Activated naive CD8-positive, alpha-beta T cell treated with anti-CD3 and anti-CD28 coated beads for 36 hours (primary cell): ENCODE results near the gene ST3GAL4. TPM values are rescaled to one million over a fixed set of nuclear protein-coding genes. Genes with fewer than 3 reads are reported as not detected.
"Not testable (repeated sequence)": the region's sequence is repeated elsewhere in the genome, so short reads cannot be mapped to it uniquely, and the experiment has no call there.

Experiments used
- DNase-seq: peaks from one replicate; pipeline ENCODE4 v3.0.0; 2021
- H3K27ac Mint-ChIP-seq: one replicate; pipeline ENCODE4 v1.8.0; 2022; ENCODE audit warnings: mild to moderate bottlenecking, moderate library complexity, mixed read lengths
- H3K27me3 Mint-ChIP-seq: one replicate; pipeline ENCODE4 v1.8.0; 2022; ENCODE audit warnings: mild to moderate bottlenecking, mixed read lengths
- H3K36me3 Mint-ChIP-seq: one replicate; pipeline ENCODE4 v1.8.0; 2021; ENCODE audit warnings: mild to moderate bottlenecking, mixed read lengths
- H3K4me1 Mint-ChIP-seq: one replicate; pipeline ENCODE4 v1.8.0; 2021; ENCODE audit warnings: mixed read lengths
- H3K4me3 Mint-ChIP-seq: one replicate; pipeline ENCODE4 v1.8.0; 2022; ENCODE audit warnings: mild to moderate bottlenecking, moderate library complexity, mixed read lengths
- H3K9me3 Mint-ChIP-seq: one replicate; pipeline ENCODE4 v1.8.0; 2022; ENCODE audit warnings: mixed read lengths
- total RNA-seq, 2 experiments: library from RNA; stranded (reverse); gene quantifications; one replicate each; pipeline ENCODE4 v1.2.3, GENCODE V29; 2021

The ST3GAL4 gene
- total RNA-seq, 2 experiments from 2014 or later: 10.6 to 11.8 TPM

DNA sequence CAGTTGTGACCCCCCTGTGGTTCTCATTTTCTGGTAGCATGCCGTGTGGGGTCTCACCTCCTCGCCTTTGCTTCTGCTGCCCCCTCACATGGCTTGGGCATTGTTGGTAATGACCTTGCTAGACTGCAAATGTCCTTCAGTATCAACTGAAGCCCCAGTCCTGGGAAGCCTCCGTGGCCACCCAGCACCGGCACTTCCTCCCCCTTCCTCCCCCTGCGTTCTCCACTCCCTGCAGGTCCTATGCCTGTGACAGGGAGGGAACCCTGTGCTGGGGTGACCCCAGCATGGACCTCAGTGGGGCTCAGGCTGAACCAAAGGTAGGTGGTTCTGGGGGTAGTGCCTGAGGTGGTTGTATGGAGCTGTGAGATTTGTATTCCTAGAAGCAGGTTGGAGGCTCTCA is 5.9 kb downstream of the ST3GAL4 start:
- H3K4me1 Mint-ChIP-seq: peaks cover 4% of the 10 kb centered on the region
- H3K4me3 Mint-ChIP-seq: no peak overlapping the region
- no peak for DNase-seq
- H3K36me3 Mint-ChIP-seq: no peaks in the 10 kb centered on the region
- no peaks in the 10 kb centered on the region for H3K9me3 Mint-ChIP-seq
- H3K27me3 Mint-ChIP-seq: no peaks in the 10 kb centered on the region
- H3K27ac Mint-ChIP-seq: no peak overlapping the region

DNA sequence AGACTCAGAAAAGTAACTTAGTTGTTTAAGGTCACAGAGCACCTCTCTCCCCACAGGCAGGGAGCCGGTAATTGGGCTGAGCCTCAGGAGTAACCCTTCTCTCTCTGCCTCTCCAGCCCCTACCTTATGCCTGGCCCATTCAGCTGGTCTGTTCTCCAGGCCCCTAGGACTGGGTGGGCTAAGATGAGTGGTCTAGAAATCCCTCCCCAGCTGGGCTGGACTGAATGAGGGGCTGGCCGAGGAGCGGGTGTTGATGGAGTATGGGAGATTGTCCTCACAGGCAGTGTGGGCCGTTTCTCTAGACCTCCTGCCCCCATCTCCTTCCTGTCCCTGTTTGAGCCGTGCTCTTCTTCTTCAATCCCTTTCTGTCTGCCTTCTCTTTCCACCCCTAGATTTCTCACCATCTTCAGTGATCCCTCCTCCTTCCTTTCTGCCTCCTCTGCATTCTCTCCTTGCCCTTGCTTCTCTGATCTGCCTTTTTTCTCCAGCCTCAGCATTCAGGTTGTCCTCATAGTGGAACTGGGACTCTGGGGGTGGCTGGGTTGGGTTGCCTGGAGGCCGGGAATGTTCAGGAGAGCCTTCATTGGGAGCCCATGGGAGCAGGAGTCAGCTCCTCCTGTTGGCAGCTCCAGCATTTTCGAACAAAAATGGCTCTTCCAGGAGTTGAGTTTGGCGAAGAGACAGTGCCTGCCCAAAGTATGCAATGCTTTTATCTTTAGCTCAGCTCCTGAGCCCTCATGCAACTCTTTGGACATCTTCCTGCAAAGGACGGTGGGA is 7.6 kb downstream of the ST3GAL4 start:
- Mint-ChIP-seq H3K4me1 (peaks cover 4% of the 10 kb centered on the region), H3K9me3 (no peaks in the 10 kb centered on the region), H3K27me3 (no peaks in the 10 kb centered on the region), H3K36me3 (no peaks in the 10 kb centered on the region), H3K4me3 (no peak overlapping the region), H3K27ac (no peak overlapping the region)
- DNase-seq: no peak

DNA sequence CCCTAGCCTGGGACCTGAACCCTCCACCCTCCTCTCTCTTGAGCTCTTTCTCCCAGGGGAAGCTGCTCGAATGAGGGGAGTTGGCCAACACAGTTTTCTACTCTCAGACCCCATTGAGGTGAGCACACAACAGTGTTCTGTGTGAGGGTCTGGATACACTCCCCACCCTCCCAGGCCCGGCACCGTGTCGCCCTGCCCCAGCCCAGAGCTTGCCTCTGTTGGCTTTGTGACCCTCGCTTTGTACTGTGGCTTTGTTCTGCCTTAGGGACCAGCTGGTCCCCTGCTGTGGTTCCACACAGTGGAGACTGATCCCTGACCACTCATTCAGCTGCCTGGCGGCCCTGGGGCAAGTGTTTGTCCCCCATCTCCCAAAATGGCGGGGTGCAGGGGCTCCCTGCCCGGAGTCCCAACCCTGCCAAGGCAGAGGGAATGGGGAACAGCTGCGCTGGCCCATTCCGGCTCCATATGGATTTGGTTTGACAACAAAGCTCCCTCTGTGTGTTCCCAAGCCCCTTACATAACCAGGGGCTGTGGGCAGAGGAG is 8.3 kb downstream of the ST3GAL4 start:
- H3K27me3 Mint-ChIP-seq: no peaks in the 10 kb centered on the region
- DNase-seq: no peak
- H3K36me3 Mint-ChIP-seq: no peaks in the 10 kb centered on the region

DNA sequence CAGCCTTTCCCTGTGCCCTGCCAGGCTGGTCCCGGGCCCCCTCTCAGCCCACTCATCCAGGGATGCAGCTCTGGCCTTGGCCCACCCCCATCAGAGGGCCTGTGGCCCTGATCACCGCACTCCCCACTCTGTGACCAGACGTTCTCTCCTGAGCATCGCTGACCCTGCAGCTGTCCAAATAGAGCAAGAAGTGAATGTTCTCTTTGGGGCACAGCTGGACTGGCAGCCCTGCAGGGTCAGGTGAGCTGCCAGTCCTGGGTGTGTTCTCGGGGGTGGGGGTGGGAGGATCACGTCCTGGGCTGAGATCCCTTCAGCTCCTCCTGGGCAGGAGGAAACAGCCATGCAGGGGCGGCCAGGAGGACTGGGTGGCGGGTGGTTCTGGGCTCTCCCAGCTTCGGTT is 9.2 kb downstream of the ST3GAL4 start:
- H3K27ac Mint-ChIP-seq, H3K9me3 Mint-ChIP-seq, H3K4me1 Mint-ChIP-seq, DNase-seq, H3K27me3 Mint-ChIP-seq, H3K36me3 Mint-ChIP-seq, H3K4me3 Mint-ChIP-seq: not testable (repeated sequence)

More for the DNA sequence above, 8.3 kb downstream of the ST3GAL4 start:
- Mint-ChIP-seq H3K27ac (no peak overlapping the region), H3K9me3 (no peaks in the 10 kb centered on the region), H3K4me1 (peaks cover 4% of the 10 kb centered on the region), H3K4me3 (no peak overlapping the region)

GRCh38 chr11:126365508-126365907 is 10.0 kb downstream of the ST3GAL4 start:
- DNase-seq, H3K36me3 Mint-ChIP-seq, H3K27ac Mint-ChIP-seq, H3K4me3 Mint-ChIP-seq, H3K27me3 Mint-ChIP-seq, H3K4me1 Mint-ChIP-seq, H3K9me3 Mint-ChIP-seq: not testable (repeated sequence)

DNA sequence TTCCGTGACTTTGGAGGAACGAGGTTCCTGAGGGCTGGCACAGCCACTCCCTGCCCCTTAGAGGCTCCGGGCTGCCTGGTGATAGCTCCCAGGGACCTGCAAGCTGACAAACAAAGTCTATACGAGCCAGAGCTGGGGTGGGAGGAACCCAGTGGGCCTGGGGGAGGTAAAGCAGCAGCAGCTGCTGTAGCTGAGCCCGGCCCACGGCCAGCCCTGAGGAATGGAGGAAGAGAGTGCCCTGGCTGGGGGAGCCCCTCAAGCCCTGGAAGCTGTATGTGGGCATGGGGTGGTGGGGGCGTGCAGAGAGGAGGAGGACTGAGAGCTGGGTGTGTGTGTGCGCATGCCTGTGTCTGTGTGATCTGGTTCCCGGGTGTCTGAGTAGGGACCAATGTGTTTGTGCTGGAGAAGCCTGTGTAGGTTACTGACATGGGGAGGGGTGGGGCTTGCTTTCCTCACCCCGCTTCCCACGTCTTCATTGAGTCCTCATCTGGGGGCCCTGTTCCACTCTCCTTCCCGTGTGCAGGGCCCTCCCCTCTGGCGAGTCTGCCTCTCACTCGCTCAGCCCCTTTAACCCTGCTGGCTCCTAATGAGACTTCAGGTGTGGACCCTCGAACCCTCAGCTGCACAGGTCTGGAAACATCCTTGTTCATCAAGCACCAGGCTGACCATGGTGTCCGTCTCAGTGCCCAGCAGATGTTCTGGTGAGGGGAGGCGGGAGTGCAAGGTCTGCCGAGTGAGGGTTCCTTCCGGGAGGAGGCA is 10.8 kb downstream of the ST3GAL4 start:
- no peak for DNase-seq
- no peak overlapping the region for H3K27ac Mint-ChIP-seq
- H3K4me1 Mint-ChIP-seq: peaks cover 5% of the 10 kb centered on the region
- H3K27me3 Mint-ChIP-seq: no peaks in the 10 kb centered on the region
- H3K36me3 Mint-ChIP-seq: no peaks in the 10 kb centered on the region
- H3K9me3 Mint-ChIP-seq: no peaks in the 10 kb centered on the region
- H3K4me3 Mint-ChIP-seq: no peak overlapping the region

- not testable (repeated sequence) for H3K9me3 Mint-ChIP-seq, DNase-seq, H3K4me1 Mint-ChIP-seq, H3K27ac Mint-ChIP-seq, H3K36me3 Mint-ChIP-seq, H3K4me3 Mint-ChIP-seq, H3K27me3 Mint-ChIP-seq
Measured at GRCh38 chr11:126366823-126367654, 11.6 kb downstream of the ST3GAL4 start.

DNA sequence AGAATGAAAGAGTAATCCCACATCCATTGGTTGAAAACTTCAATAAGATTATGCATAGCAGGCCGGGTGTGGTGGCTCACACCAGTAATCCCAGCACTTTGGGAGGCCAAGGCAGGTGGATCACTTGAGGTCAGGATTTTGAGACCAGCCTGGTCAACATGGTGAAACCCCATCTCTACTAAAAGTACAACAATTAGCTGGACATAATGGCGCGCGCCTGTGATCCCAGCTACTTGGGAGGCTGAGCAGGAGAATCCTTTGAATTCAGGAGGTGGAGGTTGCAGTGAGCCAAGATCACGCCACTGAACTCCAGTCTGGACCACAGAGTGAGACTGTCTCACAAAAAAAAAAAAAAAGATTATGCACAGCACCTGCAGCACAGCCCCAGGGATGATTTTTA is 12.3 kb downstream of the ST3GAL4 start:
- not testable (repeated sequence) for H3K4me1 Mint-ChIP-seq, H3K27ac Mint-ChIP-seq, H3K4me3 Mint-ChIP-seq, DNase-seq, H3K27me3 Mint-ChIP-seq, H3K9me3 Mint-ChIP-seq, H3K36me3 Mint-ChIP-seq

- not testable (repeated sequence) for DNase-seq, H3K4me3 Mint-ChIP-seq, H3K27ac Mint-ChIP-seq, H3K9me3 Mint-ChIP-seq, H3K4me1 Mint-ChIP-seq, H3K27me3 Mint-ChIP-seq, H3K36me3 Mint-ChIP-seq
Measured at GRCh38 chr11:126368336-126369119, 13.0 kb downstream of the ST3GAL4 start.

GRCh38 chr11:126370016-126370415 is 14.5 kb downstream of the ST3GAL4 start:
- no peaks in the 10 kb centered on the region for H3K9me3 Mint-ChIP-seq
- H3K4me1 Mint-ChIP-seq: peaks cover 5% of the 10 kb centered on the region
- no peak overlapping the region for H3K27ac Mint-ChIP-seq
- no peak overlapping the region for H3K4me3 Mint-ChIP-seq
- no peaks in the 10 kb centered on the region for H3K36me3 Mint-ChIP-seq
- H3K27me3 Mint-ChIP-seq: no peaks in the 10 kb centered on the region
- no peak for DNase-seq

GRCh38 chr11:126371595-126371994 is 16.1 kb downstream of the ST3GAL4 start:
- no peak overlapping the region for H3K27ac Mint-ChIP-seq
- DNase-seq: no peak
- no peaks in the 10 kb centered on the region for H3K27me3 Mint-ChIP-seq
- no peaks in the 10 kb centered on the region for H3K36me3 Mint-ChIP-seq
- H3K4me3 Mint-ChIP-seq: no peak overlapping the region
- no peaks in the 10 kb centered on the region for H3K9me3 Mint-ChIP-seq
- peaks cover 2% of the 10 kb centered on the region for H3K4me1 Mint-ChIP-seq

GRCh38 chr11:126373389-126374066 is 18.0 kb downstream of the ST3GAL4 start:
- not testable (repeated sequence) for DNase-seq, H3K9me3 Mint-ChIP-seq, H3K4me1 Mint-ChIP-seq, H3K27ac Mint-ChIP-seq, H3K36me3 Mint-ChIP-seq, H3K4me3 Mint-ChIP-seq, H3K27me3 Mint-ChIP-seq

DNA sequence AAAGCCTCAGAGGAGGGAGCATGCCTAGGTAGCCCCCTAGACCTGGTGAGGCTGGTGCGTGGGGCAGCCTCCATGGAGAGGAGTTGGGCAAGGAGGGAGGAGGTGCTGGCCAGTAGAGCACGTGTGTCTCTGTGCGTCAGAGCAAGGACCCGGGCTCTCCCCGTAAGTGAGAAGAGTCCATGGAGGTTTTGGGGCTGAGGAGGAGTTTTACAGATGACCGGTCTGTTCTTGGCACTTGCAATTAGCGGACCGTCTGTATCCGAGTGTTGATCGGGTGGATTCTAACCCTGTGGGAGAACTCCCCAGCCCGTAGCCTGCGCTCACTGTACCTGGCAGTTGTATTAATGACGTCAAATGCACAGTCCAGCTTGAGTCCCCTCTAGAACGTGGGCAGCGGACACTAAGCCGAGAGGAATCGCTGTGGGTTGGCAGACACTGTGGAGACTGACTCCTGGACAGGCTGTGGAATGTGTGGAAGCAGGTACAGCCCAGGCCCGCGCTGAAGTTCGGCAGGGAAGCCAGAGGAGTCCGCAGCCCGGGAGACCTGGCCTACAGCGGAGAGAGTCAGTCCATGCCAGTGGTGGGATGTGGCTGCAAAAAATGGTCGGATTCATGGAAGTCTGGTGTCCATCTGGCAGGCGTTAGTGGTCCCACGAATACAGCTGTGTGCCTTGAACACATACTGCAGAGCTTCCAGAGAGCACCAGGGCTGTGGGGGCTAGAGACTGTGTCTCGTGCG is 19.2 kb downstream of the ST3GAL4 start:
- H3K4me1 Mint-ChIP-seq, H3K9me3 Mint-ChIP-seq, H3K27ac Mint-ChIP-seq, H3K4me3 Mint-ChIP-seq, DNase-seq, H3K36me3 Mint-ChIP-seq, H3K27me3 Mint-ChIP-seq: not testable (repeated sequence)
